Measurements from ENCODE around the gene PSTK. TPM values are rescaled to one million over a fixed set of nuclear protein-coding genes. Genes with fewer than 3 reads are reported as not detected.

The PSTK gene
- polyA plus RNA-seq, 3 donors = 3.5 to 4.7 (median 4.2) TPM

GRCh38 chr10:122993797-122994336 is 13.7 kb downstream of the PSTK start:
- WGBS (ENCODE audit: insufficient coverage) = 98% methylated on average over 6 of the region's 6 CpGs
- no peak overlapping the region for H3K9ac ChIP-seq (ENCODE audit: insufficient read depth, low read length, poor library complexity, severe bottlenecking)
- Mint-ChIP-seq H3K27me3 (ENCODE audit: low read depth in 3 of 3) (no peaks in the 10 kb centered on the region), H3K27ac (peak overlapping the region in 1 of 7 donors; percentile 62), H3K36me3 (peaks cover 59 to 62% of the 10 kb centered on the region in 2 donors), H3K4me3 (no peak overlapping the region), H3K9me3 (no peaks in the 10 kb centered on the region), H3K4me1 (no peaks in the 10 kb centered on the region)
- TF ChIP-seq, protein P1, sequence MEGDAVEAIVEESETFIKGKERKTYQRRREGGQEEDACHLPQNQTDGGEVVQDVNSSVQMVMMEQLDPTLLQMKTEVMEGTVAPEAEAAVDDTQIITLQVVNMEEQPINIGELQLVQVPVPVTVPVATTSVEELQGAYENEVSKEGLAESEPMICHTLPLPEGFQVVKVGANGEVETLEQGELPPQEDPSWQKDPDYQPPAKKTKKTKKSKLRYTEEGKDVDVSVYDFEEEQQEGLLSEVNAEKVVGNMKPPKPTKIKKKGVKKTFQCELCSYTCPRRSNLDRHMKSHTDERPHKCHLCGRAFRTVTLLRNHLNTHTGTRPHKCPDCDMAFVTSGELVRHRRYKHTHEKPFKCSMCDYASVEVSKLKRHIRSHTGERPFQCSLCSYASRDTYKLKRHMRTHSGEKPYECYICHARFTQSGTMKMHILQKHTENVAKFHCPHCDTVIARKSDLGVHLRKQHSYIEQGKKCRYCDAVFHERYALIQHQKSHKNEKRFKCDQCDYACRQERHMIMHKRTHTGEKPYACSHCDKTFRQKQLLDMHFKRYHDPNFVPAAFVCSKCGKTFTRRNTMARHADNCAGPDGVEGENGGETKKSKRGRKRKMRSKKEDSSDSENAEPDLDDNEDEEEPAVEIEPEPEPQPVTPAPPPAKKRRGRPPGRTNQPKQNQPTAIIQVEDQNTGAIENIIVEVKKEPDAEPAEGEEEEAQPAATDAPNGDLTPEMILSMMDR (IDR thresholded peaks at IDR 0.05) = no peak
- intact Hi-C loops (cut with micrococcal nuclease) = no loop called here
- peaks cover 35% of the 10 kb centered on the region for H4K20me1 ChIP-seq (ENCODE audit: insufficient read depth, low read length)
- peaks cover 68 to 72% of the 10 kb centered on the region in 2 donors for H3K36me3 ChIP-seq (replicated peaks in 1 of 2; ENCODE audit: control insufficient read depth in 1 of 2, insufficient read depth in 2 of 2, low read length in 2 of 2)
- H3K4me3 ChIP-seq (replicated peaks in 1 of 3; ENCODE audit: low read depth in 2 of 3, low read length in 3 of 3) = no peak overlapping the region
- peaks cover 18% of the 10 kb centered on the region for H3K79me2 ChIP-seq (ENCODE audit: insufficient read depth, low read length)
- no peaks in the 10 kb centered on the region for H3K9me3 ChIP-seq (replicated peaks in 1 of 2; ENCODE audit: control insufficient read depth in 1 of 2, insufficient read depth in 1 of 2, low read length in 2 of 2)
- H3K27me3 ChIP-seq (ENCODE audit: control insufficient read depth in 2 of 2, insufficient read depth in 2 of 2, low read length in 2 of 2) = no peaks in the 10 kb centered on the region
- no peak overlapping the region for H3K27ac ChIP-seq (ENCODE audit: low read depth in 1 of 2, low read length in 2 of 2)
- H3K4me1 ChIP-seq (ENCODE audit: control insufficient read depth in 1 of 2, insufficient read depth in 2 of 2, low read length in 2 of 2) = no peaks in the 10 kb centered on the region
- DNase-seq = no peak
- H2AFZ ChIP-seq (ENCODE audit: insufficient read depth, low read depth, low read length, poor library complexity, severe bottlenecking) = no peak overlapping the region
- H3K4me2 ChIP-seq (replicated peaks; ENCODE audit: extremely low read depth, low read length, poor library complexity, severe bottlenecking) = no peak overlapping the region

DNA sequence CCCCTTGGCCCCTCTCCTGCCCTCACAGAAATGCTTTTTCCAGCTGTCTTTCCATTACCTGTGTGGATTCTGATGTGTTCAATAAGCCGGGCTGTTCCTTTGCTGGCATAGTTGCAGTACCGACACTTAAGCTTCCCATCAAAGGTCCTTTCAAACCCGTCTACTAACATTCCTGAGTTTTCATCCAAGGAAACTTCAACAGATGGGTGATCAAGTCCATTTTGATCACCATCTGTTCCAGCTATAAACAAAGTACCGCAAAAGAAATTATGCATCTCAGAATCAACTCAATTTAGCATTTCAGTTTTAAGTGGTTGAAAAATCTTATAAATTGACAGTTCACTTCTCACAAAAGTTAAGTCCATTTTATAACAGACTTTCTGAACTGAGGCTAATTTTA is 15.7 kb downstream of the PSTK start:
- no peak for DNase-seq
- TF ChIP-seq, protein P1 (IDR thresholded peaks at IDR 0.05) = no peak
- Histone ChIP-seq H3K79me2 (ENCODE audit: insufficient read depth, low read length) (peaks cover 38% of the 10 kb centered on the region), H2AFZ (ENCODE audit: insufficient read depth, low read depth, low read length, poor library complexity, severe bottlenecking) (no peak overlapping the region), H3K27me3 (ENCODE audit: control insufficient read depth in 2 of 2, insufficient read depth in 2 of 2, low read length in 2 of 2) (no peaks in the 10 kb centered on the region), H3K9me3 (replicated peaks in 1 of 2; ENCODE audit: control insufficient read depth in 1 of 2, insufficient read depth in 1 of 2, low read length in 2 of 2) (no peaks in the 10 kb centered on the region), H3K27ac (ENCODE audit: low read depth in 1 of 2, low read length in 2 of 2) (no peak overlapping the region), H4K20me1 (ENCODE audit: insufficient read depth, low read length) (peaks cover 56% of the 10 kb centered on the region), H3K4me3 (replicated peaks in 1 of 3; ENCODE audit: low read depth in 2 of 3, low read length in 3 of 3) (no peak overlapping the region), H3K4me2 (replicated peaks; ENCODE audit: extremely low read depth, low read length, poor library complexity, severe bottlenecking) (no peak overlapping the region), H3K9ac (ENCODE audit: insufficient read depth, low read length, poor library complexity, severe bottlenecking) (no peak overlapping the region), H3K4me1 (ENCODE audit: control insufficient read depth in 1 of 2, insufficient read depth in 2 of 2, low read length in 2 of 2) (no peaks in the 10 kb centered on the region), H3K36me3 (replicated peaks in 1 of 2; ENCODE audit: control insufficient read depth in 1 of 2, insufficient read depth in 2 of 2, low read length in 2 of 2) (peaks cover 61 to 80% of the 10 kb centered on the region in 2 donors)
- no peak overlapping the region for H3K27ac Mint-ChIP-seq
- peaks cover 2% of the 10 kb centered on the region for H3K4me1 Mint-ChIP-seq
- WGBS (ENCODE audit: insufficient coverage) = no CpG with 5 or more reads among the region's 4 CpGs
- H3K9me3 Mint-ChIP-seq = no peaks in the 10 kb centered on the region
- peaks cover 53 to 60% of the 10 kb centered on the region in 2 donors for H3K36me3 Mint-ChIP-seq
- no peak overlapping the region for H3K4me3 Mint-ChIP-seq
- intact Hi-C loops (cut with micrococcal nuclease) = no loop called here
- H3K27me3 Mint-ChIP-seq (ENCODE audit: low read depth in 3 of 3) = peaks cover 0 to 1% (median 0%) of the 10 kb centered on the region in 3 donors

Data from CD14-positive monocyte (primary cell).